Caki2 (cell line): Measurements from ENCODE around the gene ARMC2. TPM values are rescaled to one million over a fixed set of nuclear protein-coding genes. Genes with fewer than 3 reads are reported as not detected.
A peak's percentile ranks its signal among the peaks of the same experiment; 100 is the strongest.

Source experiments
- DNase-seq: peaks from one replicate; pipeline ENCODE4 v3.0.0-alpha.2; 2015; ENCODE audit warnings: low read depth
- in situ Hi-C: cut with HindIII; loops from 2 replicates; pipeline ENCODE4 v1.10.0; 2016; ENCODE audit warnings: low sequenced_read_pairs, low pct_unique_long_range_greater_than_20kb, mixed read lengths
- total RNA-seq: library from RNA; depleted of rRNA; stranded (reverse); fragments of >200 nt; shearing (Covaris generic); gene quantifications from 2 replicates; pipeline ENCODE4 v1.2.3, GENCODE V29; 2014; ENCODE audit warnings: low replicate concordance

ARMC2 gene
- total RNA-seq, 1 experiment from 2014 or later = 0.17 TPM

- no peak for DNase-seq
- in situ Hi-C loops = no loop called here
Measured at GRCh38 chr6:108820006-108820405, 28.2 kb upstream of the ARMC2 start.

GRCh38 chr6:108822401-108822800 is 25.8 kb upstream of the ARMC2 start:
- in situ Hi-C loops = no loop called here

GRCh38 chr6:108825326-108825725 is 22.9 kb upstream of the ARMC2 start:
- DNase-seq = no peak
- in situ Hi-C loops = no loop called here

More at GRCh38 chr6:108822401-108822800, 25.8 kb upstream of the ARMC2 start:
- no peak for DNase-seq

GRCh38 chr6:108831104-108831503 is 17.1 kb upstream of the ARMC2 start:
- in situ Hi-C loops = no loop called here
- DNase-seq = no peak

- in situ Hi-C loops = no loop called here
- no peak for DNase-seq
Measured at GRCh38 chr6:108832738-108833137, 15.5 kb upstream of the ARMC2 start.

GRCh38 chr6:108835218-108835850 is 12.9 kb upstream of the ARMC2 start:
- in situ Hi-C loops = no loop called here
- peak; percentile 43 for DNase-seq

- in situ Hi-C loops = no loop called here
- DNase-seq = no peak
Measured at GRCh38 chr6:108836061-108836460, 12.2 kb upstream of the ARMC2 start.

GRCh38 chr6:108837236-108837971 is 10.8 kb upstream of the ARMC2 start:
- DNase-seq = no peak
- in situ Hi-C loops = no loop called here

- in situ Hi-C loops = no loop called here
- no peak for DNase-seq
Measured at GRCh38 chr6:108838101-108838717, 10.0 kb upstream of the ARMC2 start.

GRCh38 chr6:108839083-108839642 is 9.1 kb upstream of the ARMC2 start:
- DNase-seq = no peak
- in situ Hi-C loops = no loop called here

GRCh38 chr6:108840919-108841318 is 7.3 kb upstream of the ARMC2 start:
- no peak for DNase-seq
- in situ Hi-C loops = no loop called here

- no peak for DNase-seq
- in situ Hi-C loops = no loop called here
Measured at GRCh38 chr6:108841377-108841855, 6.8 kb upstream of the ARMC2 start.

GRCh38 chr6:108844135-108844534 is 4.1 kb upstream of the ARMC2 start:
- in situ Hi-C loops = no loop called here
- no peak for DNase-seq

GRCh38 chr6:108845145-108845544 is 3.1 kb upstream of the ARMC2 start:
- in situ Hi-C loops = no loop called here

GRCh38 chr6:108846101-108846500 is 2.1 kb upstream of the ARMC2 start:
- in situ Hi-C loops = no loop called here
- DNase-seq = no peak

More at GRCh38 chr6:108845145-108845544, 3.1 kb upstream of the ARMC2 start:
- no peak for DNase-seq

GRCh38 chr6:108846628-108847027 is 1.6 kb upstream of the ARMC2 start:
- DNase-seq = no peak
- in situ Hi-C loops = no loop called here

GRCh38 chr6:108847738-108848115 is 495 bp upstream of the ARMC2 start:
- no peak for DNase-seq
- in situ Hi-C loops = no loop called here

GRCh38 chr6:108850669-108851465 is 2.6 kb downstream of the ARMC2 start:
- no peak for DNase-seq
- in situ Hi-C loops = no loop called here
